ENCODE results near the gene RHOBTB1.
"Not testable (repeated sequence)": the region's sequence is repeated elsewhere in the genome, so short reads cannot be mapped to it uniquely, and the experiment has no call there.

Gene RHOBTB1

GRCh38 chr10:60944058-60944909 lies at the start of gene RHOBTB1:
RHOBTB1 (minus strand) TSS chr10:60944185; CDS start chr10:60911542, 32,643 bp downstream.
- no peak for DNase-seq (ENCODE audit: low read depth in 2 of 2)

GRCh38 chr10:60992636-60993035 lies 48.7 kb upstream of the RHOBTB1 start:
- no peak for DNase-seq (ENCODE audit: low read depth in 2 of 2)

- no peak for DNase-seq (ENCODE audit: low read depth in 2 of 2)
Measured at GRCh38 chr10:60990663-60991062, 46.7 kb upstream of the RHOBTB1 start.

- DNase-seq (ENCODE audit: low read depth in 2 of 2): no peak
Measured at GRCh38 chr10:60989400-60989876, 45.5 kb upstream of the RHOBTB1 start.

GRCh38 chr10:60986791-60987190 lies 42.8 kb upstream of the RHOBTB1 start:
- no peak for DNase-seq (ENCODE audit: low read depth in 2 of 2)

- no peak for DNase-seq (ENCODE audit: low read depth in 2 of 2)
Measured at GRCh38 chr10:60985951-60986350, 42.0 kb upstream of the RHOBTB1 start.

GRCh38 chr10:60980997-60981396 lies 37.0 kb upstream of the RHOBTB1 start:
- no peak for DNase-seq (ENCODE audit: low read depth in 2 of 2)

GRCh38 chr10:60979667-60980104 lies 35.7 kb upstream of the RHOBTB1 start:
- DNase-seq (ENCODE audit: low read depth in 2 of 2): no peak

- DNase-seq (ENCODE audit: low read depth in 2 of 2): no peak
Measured at GRCh38 chr10:60978287-60979115, 34.5 kb upstream of the RHOBTB1 start.

- DNase-seq (ENCODE audit: low read depth in 2 of 2): no peak
Measured at GRCh38 chr10:60977161-60978122, 33.5 kb upstream of the RHOBTB1 start.

- no peak for DNase-seq (ENCODE audit: low read depth in 2 of 2)
Measured at GRCh38 chr10:60976687-60977086, 32.7 kb upstream of the RHOBTB1 start.

GRCh38 chr10:60975716-60976115 lies 31.7 kb upstream of the RHOBTB1 start:
- DNase-seq (ENCODE audit: low read depth in 2 of 2): no peak

- no peak for DNase-seq (ENCODE audit: low read depth in 2 of 2)
Measured at GRCh38 chr10:60974463-60975149, 30.6 kb upstream of the RHOBTB1 start.

- no peak for DNase-seq (ENCODE audit: low read depth in 2 of 2)
Measured at GRCh38 chr10:60973086-60973485, 29.1 kb upstream of the RHOBTB1 start.

- DNase-seq (ENCODE audit: low read depth in 2 of 2): not testable (repeated sequence)
Measured at GRCh38 chr10:60972181-60972580, 28.2 kb upstream of the RHOBTB1 start.

GRCh38 chr10:60970526-60970925 lies 26.5 kb upstream of the RHOBTB1 start:
- no peak for DNase-seq (ENCODE audit: low read depth in 2 of 2)

GRCh38 chr10:60968504-60968903 lies 24.5 kb upstream of the RHOBTB1 start:
- DNase-seq (ENCODE audit: low read depth in 2 of 2): no peak

- no peak for DNase-seq (ENCODE audit: low read depth in 2 of 2)
Measured at GRCh38 chr10:60967854-60968484, 24.0 kb upstream of the RHOBTB1 start.

- DNase-seq (ENCODE audit: low read depth in 2 of 2): no peak
Measured at GRCh38 chr10:60967260-60967659, 23.3 kb upstream of the RHOBTB1 start.

- DNase-seq (ENCODE audit: low read depth in 2 of 2): no peak
Measured at GRCh38 chr10:60965696-60966095, 21.7 kb upstream of the RHOBTB1 start.

All from stimulated activated CD4-positive, alpha-beta T cell treated with anti-CD3 and anti-CD28 coated beads, Interleukin-12 subunit alpha, Interleukin-12 subunit beta, amount 100 ng/mL, for 24 hours (primary cell).